Tibial nerve (tissue), 4 donors: ENCODE results near the gene UPK2. TPM values are rescaled to one million over a fixed set of nuclear protein-coding genes. Genes with fewer than 3 reads are reported as not detected.

Experiments used
- DNase-seq, 2 donors: peaks; one replicate each; pipeline ENCODE4 v3.0.0-alpha.2; 2019; ENCODE audit warnings: low spot score in 2 of 2
- H3K27ac ChIP-seq, 4 donors: fragments of 200-600 bp; sonication (generic) in 3 of 4; one replicate each; pipeline ENCODE4 v1.5.1; 2017 to 2019; ENCODE audit warnings: mild to moderate bottlenecking in 1 of 4
- H3K27me3 ChIP-seq, 2 donors: fragments of 200-600 bp; sonication (generic) in 1 of 2; one replicate each; pipeline versions ENCODE4 v1.5.1 to v1.6.0; 2017 to 2019
- H3K36me3 ChIP-seq, 3 donors: fragments of 200-600 bp; sonication (generic); one replicate each; pipeline ENCODE4 v1.5.1; 2018 to 2019
- H3K4me1 ChIP-seq, 4 donors: fragments of 200-600 bp; sonication (generic) in 3 of 4; one replicate each; pipeline ENCODE4 v1.5.1; 2017 to 2019
- H3K4me3 ChIP-seq, 4 donors: fragments of 200-600 bp; sonication (generic) in 3 of 4; one replicate each; pipeline ENCODE4 v1.5.1; 2017 to 2019; ENCODE audit warnings: mild to moderate bottlenecking in 1 of 4, moderate library complexity in 1 of 4
- H3K9me3 ChIP-seq, 4 donors: fragments of 200-600 bp; sonication (generic) in 3 of 4; one replicate each; pipeline ENCODE4 v1.5.1; 2017 to 2019
- CTCF ChIP-seq, 5 experiments: fragments of 200-600 bp in 3 of 5; fragments of 450-650 bp in 2 of 5; sonication (generic) in 3 of 5; IDR thresholded peaks; one replicate each; pipeline ENCODE4 v1.5.1; 2016 to 2019; ENCODE audit warnings: antibody characterized with exemption in 5 of 5, mild to moderate bottlenecking in 3 of 5, moderate library complexity in 2 of 5
- EP300 ChIP-seq, 2 donors: sonication (generic); formaldehyde crosslinking; IDR thresholded peaks; one replicate each; pipeline ENCODE4 v1.6.1; 2017; ENCODE audit warnings: antibody characterized with exemption in 2 of 2, mild to moderate bottlenecking in 1 of 2
- POLR2A ChIP-seq, 2 donors: fragments of 450-650 bp; IDR thresholded peaks; one replicate each; pipeline ENCODE4 v1.6.1; 2017; ENCODE audit warnings: antibody characterized with exemption in 2 of 2, mild to moderate bottlenecking in 2 of 2, moderate library complexity in 2 of 2
- WGBS, 2 donors: methylation state at CpG; one replicate each; pipeline ENCODE4 v1.1.5; 2018; 5-methylcytosine and 5-hydroxymethylcytosine counted together
- total RNA-seq, 4 donors: library from RNA; depleted of rRNA; stranded (reverse); fragments of >200 nt; gene quantifications; one replicate each; pipeline ENCODE4 v1.1.0, GENCODE V29; 2016

The UPK2 gene
- total RNA-seq, 4 donors from 2014 or later = not detected

GRCh38 chr11:118909619-118910308, 46.3 kb upstream of the UPK2 start:
- WGBS, 2 donors = 27 to 37% methylated on average over 20 to 21 of the region's 21 CpGs
- peaks cover 0 to 28% (median 0%) of the 10 kb centered on the region in 3 donors for H3K36me3 ChIP-seq
- H3K4me1 ChIP-seq = peaks cover 8 to 81% (median 69%) of the 10 kb centered on the region in 4 donors
- peak overlapping the region; percentile 88 to 97 (median 93) for H3K27ac ChIP-seq
- H3K4me3 ChIP-seq = peak overlapping the region; percentile 25 to 53 (median 40)
- DNase-seq = no peak
- no peaks in the 10 kb centered on the region for H3K9me3 ChIP-seq
- TF ChIP-seq POLR2A (IDR thresholded peaks at IDR 0.05) = no peak
- TF ChIP-seq CTCF (IDR thresholded peaks at IDR 0.05) = peak in 1 of 5 experiments; percentile 0
- no peak for TF ChIP-seq EP300 (IDR thresholded peaks at IDR 0.05)
- no peaks in the 10 kb centered on the region for H3K27me3 ChIP-seq

- Histone ChIP-seq H3K36me3 (peaks cover 0 to 20% (median 0%) of the 10 kb centered on the region in 3 donors), H3K4me1 (peaks cover 9 to 89% (median 77%) of the 10 kb centered on the region in 4 donors), H3K27ac (peak overlapping the region; percentile 88 to 97 (median 93)), H3K27me3 (no peaks in the 10 kb centered on the region), H3K4me3 (peak overlapping the region; percentile 25 to 53 (median 40)), H3K9me3 (no peaks in the 10 kb centered on the region)
- peak; percentile 59 to 63 for DNase-seq
- 6 to 11% methylated on average over 10 to 21 of the region's 67 CpGs for WGBS, 2 donors
- peak in 1 of 2 donors; percentile 24 for TF ChIP-seq POLR2A (IDR thresholded peaks at IDR 0.05)
- TF ChIP-seq CTCF (IDR thresholded peaks at IDR 0.05) = peak in 1 of 5 experiments; percentile 24
- TF ChIP-seq EP300 (IDR thresholded peaks at IDR 0.05) = peak in 1 of 2 donors; percentile 47
Observed at GRCh38 chr11:118910309-118911112, 45.6 kb upstream of the UPK2 start.

- H3K36me3 ChIP-seq = peaks cover 0 to 12% (median 0%) of the 10 kb centered on the region in 3 donors
- DNase-seq = no peak
- TF ChIP-seq POLR2A (IDR thresholded peaks at IDR 0.05) = no peak
- TF ChIP-seq CTCF (IDR thresholded peaks at IDR 0.05) = no peak
- peak overlapping the region; percentile 88 to 97 (median 93) for H3K27ac ChIP-seq
- H3K9me3 ChIP-seq = no peaks in the 10 kb centered on the region
- H3K4me1 ChIP-seq = peaks cover 13 to 96% (median 85%) of the 10 kb centered on the region in 4 donors
- no peaks in the 10 kb centered on the region for H3K27me3 ChIP-seq
- peak overlapping the region; percentile 25 to 53 (median 40) for H3K4me3 ChIP-seq
- WGBS, 2 donors = 34 to 43% methylated on average over 9 to 18 of the region's 21 CpGs
Observed at GRCh38 chr11:118911113-118911879, 44.8 kb upstream of the UPK2 start.

GRCh38 chr11:118911880-118912741, 44.0 kb upstream of the UPK2 start:
- Histone ChIP-seq H3K27me3 (no peaks in the 10 kb centered on the region), H3K27ac (peak overlapping the region; percentile 88 to 97 (median 93)), H3K36me3 (peaks cover 0 to 5% (median 0%) of the 10 kb centered on the region in 3 donors), H3K9me3 (no peaks in the 10 kb centered on the region), H3K4me3 (peak overlapping the region in 2 of 4 donors; percentile 34 to 53), H3K4me1 (peaks cover 13 to 100% (median 91%) of the 10 kb centered on the region in 4 donors)
- WGBS, 2 donors = 28 to 31% methylated on average over 22 to 23 of the region's 23 CpGs
- TF ChIP-seq POLR2A (IDR thresholded peaks at IDR 0.05) (peak in 1 of 2 donors; percentile 11), EP300 (IDR thresholded peaks at IDR 0.05) (peak in 1 of 2 donors; percentile 62), CTCF (IDR thresholded peaks at IDR 0.05) (no peak)
- peak; percentile 69 to 74 for DNase-seq
